HG02610 (cell line): ENCODE results near the gene SYNE3.

ENCODE experiments used
- ATAC-seq: cut with Tn5 transposase; IDR thresholded peaks from one replicate; pipeline ENCODE4 v1.9.1; 2021; ENCODE audit warnings: mild to moderate bottlenecking, moderate library complexity; ENCODE audit not compliant: unreplicated experiment

SYNE3 gene

DNA sequence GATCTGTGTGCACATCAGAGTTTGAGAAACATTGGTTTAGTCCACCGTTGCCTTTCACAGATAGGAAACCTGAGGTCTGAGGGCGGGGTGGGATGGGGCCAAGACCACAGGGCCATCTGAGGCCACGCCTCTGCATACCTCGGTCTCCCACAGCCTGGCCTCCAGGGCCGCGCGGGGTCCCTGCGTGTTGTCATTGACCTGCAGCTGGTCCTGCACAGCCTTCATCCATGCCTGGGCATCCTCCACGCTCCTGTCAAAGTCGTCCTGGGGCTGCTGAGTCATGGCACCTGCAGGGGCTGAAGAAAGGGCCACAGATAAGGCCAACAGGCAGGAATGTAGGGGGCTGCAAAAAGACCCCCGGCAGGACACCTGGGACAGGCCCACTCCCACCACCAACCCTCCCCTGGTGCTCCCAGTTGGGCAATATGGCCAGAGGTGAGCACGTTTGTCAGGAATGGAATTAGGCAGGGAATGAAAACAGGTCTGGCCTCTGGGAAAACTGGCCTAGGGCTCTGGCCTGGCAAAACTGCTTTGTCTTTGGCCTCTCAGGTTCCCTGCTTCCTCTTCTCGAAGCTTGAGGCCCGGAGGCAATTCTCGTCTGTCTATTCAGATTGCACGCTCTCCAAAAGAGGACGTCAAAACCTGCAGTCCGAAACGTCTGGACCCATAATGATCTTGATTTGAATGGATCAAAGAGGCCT lies 40.8 kb downstream of the SYNE3 start:
- no peak for ATAC-seq

DNA sequence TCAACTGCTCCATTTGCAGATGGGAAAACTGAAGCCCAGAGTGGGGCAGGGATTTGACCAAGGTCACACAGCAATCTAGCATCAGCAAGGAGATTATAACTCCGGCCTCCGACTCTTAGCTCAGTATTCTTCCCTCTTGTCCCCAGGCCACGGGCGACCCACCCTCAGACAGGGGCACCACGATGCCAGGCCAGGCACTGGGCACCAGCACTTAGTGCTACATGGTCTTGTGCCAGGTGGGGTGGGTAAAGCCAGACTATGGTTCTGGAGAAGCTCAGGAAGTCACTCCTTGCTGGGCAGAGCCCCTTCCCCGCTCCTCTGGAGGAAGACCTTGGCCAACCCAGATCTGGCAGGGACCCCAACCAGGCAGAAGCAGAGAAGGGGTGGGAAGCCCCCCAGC lies 41.5 kb downstream of the SYNE3 start:
- no peak for ATAC-seq

DNA sequence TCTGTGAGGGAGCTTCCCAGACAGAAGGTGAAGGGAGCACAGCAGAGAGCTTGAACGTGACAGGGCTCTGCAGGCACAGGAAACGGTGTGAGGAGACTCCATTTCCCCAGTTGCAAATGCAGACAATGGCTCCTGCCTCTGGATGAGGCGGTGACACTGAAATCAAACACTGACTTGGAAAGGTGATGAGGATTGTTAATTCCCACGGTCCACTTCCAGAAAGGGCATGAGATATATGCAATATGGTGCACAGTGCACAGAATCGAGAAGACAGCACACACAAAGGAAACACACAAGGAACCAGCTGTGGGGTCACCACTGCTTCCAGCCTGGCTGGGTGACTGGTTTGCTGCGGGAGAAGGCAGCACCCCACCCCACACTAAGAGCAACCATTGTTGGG lies 42.0 kb downstream of the SYNE3 start:
- no peak for ATAC-seq

DNA sequence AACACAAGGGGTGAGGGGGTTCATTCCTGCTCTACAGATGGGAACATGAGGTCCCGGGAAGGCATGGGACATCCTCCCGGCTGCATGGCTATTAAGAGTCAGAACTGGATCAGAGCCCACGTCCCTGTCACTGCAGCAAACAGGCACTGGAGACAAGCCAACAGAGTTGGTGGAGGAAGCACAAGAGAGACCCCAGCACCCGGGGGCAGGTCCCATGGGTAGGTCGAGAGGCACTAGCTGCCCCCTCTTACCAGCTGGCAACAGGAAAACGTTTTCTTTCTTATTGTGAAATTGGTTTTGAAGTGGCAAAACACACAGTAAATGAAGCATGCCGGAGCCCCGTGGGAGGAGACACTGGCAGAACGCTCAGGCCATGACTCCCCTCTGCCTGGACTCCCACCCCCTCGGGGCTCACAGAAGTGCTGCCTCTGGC lies 43.6 kb downstream of the SYNE3 start:
- ATAC-seq = no peak

DNA sequence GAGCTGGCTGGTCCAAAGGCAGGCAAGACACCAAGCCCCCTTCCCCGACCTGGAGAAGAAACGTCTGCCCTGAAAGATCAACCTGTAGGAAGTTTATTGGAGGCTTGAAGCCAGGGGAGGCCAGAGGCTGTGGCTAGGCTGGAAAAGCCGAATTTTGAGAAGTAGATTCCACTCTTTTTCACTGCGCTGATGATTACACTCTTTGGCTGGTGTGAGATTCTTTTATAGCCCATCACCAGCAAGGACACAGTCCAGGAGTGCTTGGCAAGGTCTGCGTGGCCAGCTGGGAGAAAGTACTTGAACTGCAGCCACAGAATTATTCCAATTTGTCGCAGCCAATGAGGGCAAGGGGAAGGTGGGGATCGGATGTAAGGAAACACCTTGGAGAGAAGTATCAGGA lies 45.0 kb downstream of the SYNE3 start:
- ATAC-seq = no peak

DNA sequence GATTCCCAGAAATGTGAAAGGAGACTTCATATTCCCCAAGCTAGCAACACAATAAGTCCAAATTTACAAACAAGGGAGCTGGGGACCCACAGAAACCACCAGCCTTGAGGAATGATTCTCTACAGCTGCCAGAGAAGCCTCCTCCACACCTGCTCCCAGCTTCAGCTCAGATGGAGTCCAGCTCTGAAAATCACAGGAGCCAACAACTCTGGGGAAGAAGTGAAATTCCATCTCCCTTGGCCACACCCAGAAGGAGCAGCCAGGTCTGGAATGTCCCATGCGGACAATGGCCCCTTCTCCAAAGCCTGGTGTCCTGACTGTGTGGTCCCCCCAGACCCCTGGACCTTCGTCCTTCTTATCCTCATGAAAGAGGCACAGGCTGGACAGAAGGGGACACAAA lies 45.4 kb downstream of the SYNE3 start:
- no peak for ATAC-seq

DNA sequence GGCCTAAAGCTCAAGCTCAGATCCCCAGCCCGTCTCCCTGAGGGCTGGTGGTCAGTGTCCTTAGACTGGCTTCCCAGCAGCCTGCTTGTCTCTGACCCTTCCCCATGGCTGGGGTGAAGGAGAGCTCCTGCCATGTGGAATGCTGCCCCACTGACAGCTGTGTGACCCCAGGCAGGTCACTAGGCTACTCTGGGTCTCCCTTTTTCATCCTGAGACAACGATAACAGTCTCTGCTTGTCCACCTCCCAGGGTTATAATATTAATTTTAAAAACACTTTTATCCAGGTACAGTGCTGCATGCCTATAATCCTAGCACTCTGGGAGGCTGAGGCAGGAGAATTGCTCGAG lies 47.3 kb downstream of the SYNE3 start:
- ATAC-seq = no peak

DNA sequence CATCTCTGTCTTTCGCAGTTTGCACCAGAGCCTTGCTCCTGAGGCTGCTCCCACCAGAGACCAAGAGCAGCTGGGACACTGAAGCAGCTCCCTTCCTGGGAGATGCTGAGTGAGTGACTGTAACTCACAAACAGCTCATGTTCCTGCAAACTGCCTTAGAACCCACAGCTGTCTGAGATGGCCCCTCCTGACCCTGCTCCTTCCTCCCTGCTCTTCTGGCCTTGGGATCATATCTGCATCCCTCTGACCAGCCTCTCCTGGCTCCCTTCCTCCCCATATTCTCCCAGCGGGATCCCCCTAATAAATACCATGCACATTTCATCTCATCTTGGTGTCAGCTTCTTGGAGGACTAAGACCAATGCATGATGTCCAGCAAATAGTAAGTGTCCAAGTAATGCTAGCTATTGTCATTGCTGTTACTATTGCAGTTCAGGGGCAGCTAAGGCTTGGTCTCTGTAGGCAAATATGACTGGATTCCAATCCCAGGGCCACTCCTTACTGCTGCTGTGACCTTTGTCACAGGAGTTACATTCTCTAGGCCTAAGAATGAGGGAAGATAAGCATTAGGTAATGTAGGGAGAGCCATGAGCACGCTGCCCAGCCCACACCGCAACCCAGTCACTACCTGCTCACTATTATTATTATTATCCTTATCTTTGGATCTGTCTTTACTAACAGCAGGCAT lies 47.9 kb downstream of the SYNE3 start:
- ATAC-seq = no peak

DNA sequence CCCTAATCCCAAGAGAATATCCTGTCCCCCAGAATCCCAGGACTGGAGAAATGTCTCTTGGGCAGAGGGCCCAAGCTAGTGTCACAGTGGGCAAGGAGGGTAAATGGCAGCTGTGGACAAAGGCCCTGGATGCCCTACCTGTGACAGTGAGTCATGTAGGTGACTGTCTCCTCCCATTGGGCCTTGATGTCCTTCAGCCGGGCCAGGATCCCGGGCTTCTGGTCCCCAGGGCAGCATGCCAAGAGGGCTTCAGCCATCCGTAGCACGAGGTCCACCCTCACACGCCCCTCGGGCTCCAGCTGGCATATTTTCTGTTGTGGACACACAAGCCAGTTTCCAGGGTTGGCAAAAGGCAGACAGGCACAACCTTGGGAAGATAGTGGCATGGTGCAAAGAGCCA lies 48.8 kb downstream of the SYNE3 start:
- ATAC-seq = no peak

DNA sequence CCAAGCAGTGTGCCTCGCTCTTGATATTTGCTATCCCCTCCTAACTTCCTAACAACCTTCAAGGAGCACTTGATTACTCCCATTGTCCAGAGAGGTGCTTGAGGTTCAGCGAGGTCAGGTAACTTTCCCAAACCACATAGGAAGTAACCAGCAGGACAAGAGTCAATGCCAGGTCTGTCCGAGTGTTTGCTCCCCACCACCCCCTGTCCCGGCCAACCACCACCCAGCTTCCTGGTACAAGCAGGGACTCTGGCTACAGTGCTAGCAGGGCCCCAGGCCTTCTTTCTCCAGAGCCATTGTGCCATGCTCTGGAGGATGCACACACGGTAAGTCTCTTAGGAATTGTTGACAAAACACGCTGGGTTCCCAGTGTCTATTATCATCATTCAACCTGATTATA lies 49.2 kb downstream of the SYNE3 start:
- ATAC-seq = no peak
